GM12801 (cell line): Measurements from ENCODE around the gene SPIRE1.

ENCODE experiments used
- TF ChIP-seq, protein P1 (sequence below): IDR thresholded peaks from one replicate; pipeline ENCODE4 v1.5.1; 2011; ENCODE audit warnings: control low read depth; ENCODE audit not compliant: insufficient read length; ENCODE audit errors: extremely low read depth

SPIRE1 gene

DNA sequence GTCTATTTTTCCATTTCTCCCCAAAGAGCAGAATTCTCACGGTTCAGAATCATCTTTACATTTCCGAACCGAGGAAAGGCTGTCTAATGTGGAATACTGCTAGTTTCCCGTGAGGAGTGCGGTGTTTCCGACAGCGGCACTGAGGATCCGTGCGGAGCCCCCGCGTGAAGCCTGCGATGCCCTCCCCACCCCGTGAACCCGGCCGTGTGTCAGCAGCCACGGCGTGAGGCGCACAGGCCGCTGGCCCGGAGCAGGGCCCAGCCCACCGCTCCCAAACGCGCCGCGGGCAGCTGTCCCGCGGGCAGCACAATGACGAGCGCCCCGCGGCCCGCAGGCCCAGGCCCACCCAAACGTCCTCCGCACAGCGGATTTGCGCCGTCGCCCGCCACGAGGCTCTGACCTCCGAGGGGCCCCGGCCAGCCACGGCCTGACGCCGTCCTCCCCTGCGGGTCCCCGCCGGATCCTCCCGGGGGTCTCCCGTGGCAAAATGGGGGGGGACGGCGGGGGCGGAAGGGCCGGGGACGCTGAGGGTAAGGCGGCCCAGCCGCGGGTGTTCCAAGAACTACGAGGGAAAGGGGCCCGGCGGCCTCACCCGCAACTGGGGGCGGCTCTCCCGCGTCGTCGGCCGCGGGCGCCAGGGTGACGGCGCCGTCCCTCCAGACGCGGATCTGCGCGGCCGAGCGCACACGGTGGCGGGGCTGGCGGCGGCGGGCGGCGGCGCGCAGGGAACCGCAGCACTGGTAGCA lies 796 bp downstream of the SPIRE1 start:
- TF ChIP-seq, protein P1, sequence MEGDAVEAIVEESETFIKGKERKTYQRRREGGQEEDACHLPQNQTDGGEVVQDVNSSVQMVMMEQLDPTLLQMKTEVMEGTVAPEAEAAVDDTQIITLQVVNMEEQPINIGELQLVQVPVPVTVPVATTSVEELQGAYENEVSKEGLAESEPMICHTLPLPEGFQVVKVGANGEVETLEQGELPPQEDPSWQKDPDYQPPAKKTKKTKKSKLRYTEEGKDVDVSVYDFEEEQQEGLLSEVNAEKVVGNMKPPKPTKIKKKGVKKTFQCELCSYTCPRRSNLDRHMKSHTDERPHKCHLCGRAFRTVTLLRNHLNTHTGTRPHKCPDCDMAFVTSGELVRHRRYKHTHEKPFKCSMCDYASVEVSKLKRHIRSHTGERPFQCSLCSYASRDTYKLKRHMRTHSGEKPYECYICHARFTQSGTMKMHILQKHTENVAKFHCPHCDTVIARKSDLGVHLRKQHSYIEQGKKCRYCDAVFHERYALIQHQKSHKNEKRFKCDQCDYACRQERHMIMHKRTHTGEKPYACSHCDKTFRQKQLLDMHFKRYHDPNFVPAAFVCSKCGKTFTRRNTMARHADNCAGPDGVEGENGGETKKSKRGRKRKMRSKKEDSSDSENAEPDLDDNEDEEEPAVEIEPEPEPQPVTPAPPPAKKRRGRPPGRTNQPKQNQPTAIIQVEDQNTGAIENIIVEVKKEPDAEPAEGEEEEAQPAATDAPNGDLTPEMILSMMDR, result no peak

DNA sequence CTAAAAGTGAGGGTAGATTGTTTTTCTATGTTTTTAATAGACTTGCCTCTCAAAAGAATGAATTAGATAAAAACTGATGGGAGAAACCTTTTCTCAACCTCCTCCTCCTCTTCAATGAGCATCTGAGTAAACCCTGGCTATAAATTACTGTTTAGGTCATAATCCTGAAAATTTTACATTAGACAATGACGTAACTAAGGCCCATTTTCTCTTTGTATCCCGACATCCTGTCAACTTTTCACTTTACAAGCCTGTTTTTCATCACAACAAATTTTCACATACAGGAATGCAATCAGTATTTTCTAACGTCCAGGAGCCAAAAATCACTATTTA lies 1.3 kb downstream of the SPIRE1 start:
- TF ChIP-seq, protein P1, result no peak

DNA sequence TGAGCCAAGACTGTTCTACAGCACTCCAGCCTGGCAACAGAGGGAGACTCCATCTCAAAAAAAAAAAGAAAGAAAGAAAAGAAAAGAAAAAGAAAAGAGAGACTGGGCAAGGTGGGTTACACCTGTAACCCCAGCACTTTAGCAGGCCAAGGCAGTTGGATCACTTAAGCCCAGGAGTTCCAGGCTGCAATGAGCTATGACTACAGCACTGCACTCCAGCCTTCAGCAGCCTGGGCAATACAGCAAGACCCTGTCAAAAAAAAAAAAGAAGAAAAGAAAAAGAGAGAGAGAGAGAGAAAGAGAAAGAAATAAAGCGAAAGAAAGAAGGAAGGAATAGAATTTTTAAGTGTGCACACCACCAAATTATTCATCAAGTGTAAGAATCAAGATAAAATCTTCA lies 2.9 kb downstream of the SPIRE1 start:
- TF ChIP-seq, protein P1, result no peak

DNA sequence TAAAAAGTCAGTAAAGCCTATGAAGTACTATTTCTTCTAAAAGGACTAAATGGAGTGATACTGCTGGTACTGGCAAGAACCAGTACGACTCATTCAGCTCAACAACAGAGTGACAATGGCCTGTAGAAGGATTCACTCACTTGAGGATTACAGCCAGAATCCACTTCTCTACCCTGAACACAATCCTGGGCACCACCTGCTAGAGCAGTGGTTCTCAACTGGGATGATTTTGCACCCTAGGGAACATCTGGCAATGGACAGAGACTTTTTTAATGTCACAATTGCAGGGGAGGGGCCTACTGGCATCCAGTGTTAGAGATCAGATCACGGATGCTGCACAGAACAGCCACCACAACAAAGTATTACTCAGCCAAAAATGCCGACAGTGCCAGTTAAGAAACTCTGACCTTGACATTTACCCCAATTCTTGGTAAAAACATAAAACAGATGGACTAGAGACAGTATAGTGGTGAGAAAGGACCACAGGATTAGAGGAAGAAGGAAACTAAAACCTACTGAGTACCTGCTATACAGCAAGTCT lies 5.0 kb downstream of the SPIRE1 start:
- TF ChIP-seq, protein P1, result no peak

- TF ChIP-seq, protein P1, result no peak
Observed at GRCh38 chr18:12651651-12652050, 6.3 kb downstream of the SPIRE1 start.

DNA sequence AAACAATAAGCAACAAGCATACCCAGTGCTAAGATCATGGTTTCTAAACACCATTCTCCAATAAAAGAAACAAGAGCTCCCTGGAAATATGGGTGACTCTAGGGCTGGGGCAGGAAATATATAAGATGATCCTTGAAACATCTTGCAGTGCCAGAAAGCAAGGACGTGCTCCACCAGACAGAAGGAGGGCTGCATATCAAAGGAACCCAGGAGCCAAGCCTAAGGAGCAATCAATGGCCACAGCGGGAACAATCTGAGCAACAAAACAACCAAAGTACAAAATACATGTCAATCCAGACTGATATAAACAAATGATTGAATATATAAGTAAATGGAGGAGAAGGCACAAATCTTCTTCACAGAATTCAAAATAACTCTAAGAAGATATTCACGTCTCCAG lies 10.1 kb downstream of the SPIRE1 start:
- TF ChIP-seq, protein P1, result no peak

GRCh38 chr18:12645751-12646203 lies 12.1 kb downstream of the SPIRE1 start:
- TF ChIP-seq, protein P1, result no peak

DNA sequence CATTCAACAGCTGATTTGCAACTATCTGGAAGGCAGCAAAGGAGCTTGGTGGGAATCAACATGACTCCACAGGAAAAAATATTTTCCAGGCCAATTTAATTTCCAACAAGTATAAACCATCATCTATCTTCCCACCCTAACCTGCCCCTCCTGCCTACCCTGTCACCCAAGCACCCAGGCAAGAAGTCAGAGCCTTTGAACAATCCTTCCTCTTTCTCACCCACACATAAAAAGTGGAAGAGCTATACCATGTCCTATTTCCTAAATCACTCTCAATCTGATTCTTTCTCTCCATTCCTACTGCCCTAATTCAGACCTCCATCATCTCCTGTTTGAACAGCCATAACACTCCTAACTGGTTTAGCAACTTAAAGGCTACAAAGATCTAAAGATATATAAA lies 12.7 kb downstream of the SPIRE1 start:
- TF ChIP-seq, protein P1, result no peak
